WTC11 (cell line): ENCODE measurements around the gene TOR1AIP2. TPM values are rescaled to one million over a fixed set of nuclear protein-coding genes. Genes with fewer than 3 reads are reported as not detected.

Experiments used
- ATAC-seq: fragments of 200-7000 bp; cut with Tn5 transposase; 2 replicates; pipeline ENCODE4 v1.10.0; 2021; ENCODE audit warnings: mild to moderate bottlenecking, moderate library complexity
- CTCF ChIA-PET: fragments of 300-600 bp; sonication (Branson Sonifier 250); formaldehyde crosslinking; loops from one replicate; lab custom pipeline; 2021; ENCODE audit warnings: antibody characterized with exemption; lab: Charles Lee
- POLR2A ChIA-PET: fragments of 350-600 bp; sonication (Branson Sonifier 250); formaldehyde crosslinking; loops from one replicate; lab custom pipeline; 2021; ENCODE audit warnings: antibody characterized with exemption; lab: Charles Lee
- DNase-seq: peaks from one replicate; pipeline ENCODE4 v3.0.0; 2021; ENCODE audit warnings: low spot score
- H3K27ac Mint-ChIP-seq: 2 replicates; pipeline ENCODE4 v1.8.0; 2021; ENCODE audit warnings: mixed read lengths
- H3K27me3 Mint-ChIP-seq: 2 replicates; pipeline ENCODE4 v1.8.0; 2021; ENCODE audit warnings: low read depth, mild to moderate bottlenecking, moderate library complexity, mixed read lengths
- H3K36me3 Mint-ChIP-seq: 2 replicates; pipeline ENCODE4 v1.8.0; 2021; ENCODE audit warnings: mixed read lengths
- H3K4me1 Mint-ChIP-seq: 2 replicates; pipeline ENCODE4 v1.8.0; 2022; ENCODE audit warnings: mixed read lengths
- H3K4me3 Mint-ChIP-seq: 2 replicates; pipeline ENCODE4 v1.8.0; 2021; ENCODE audit warnings: mild to moderate bottlenecking, moderate library complexity, mixed read lengths
- H3K9me3 Mint-ChIP-seq: 2 replicates; pipeline ENCODE4 v1.8.0; 2021; ENCODE audit warnings: mixed read lengths
- AR ChIP-seq: fragments of 250-450 bp; sonication (Bioruptor Pico); IDR thresholded peaks from 2 replicates; pipeline ENCODE4 v1.9.0; 2021; ENCODE audit warnings: mild to moderate bottlenecking
- CREB1 ChIP-seq: sonication (generic); formaldehyde crosslinking; IDR thresholded peaks from 2 replicates; pipeline ENCODE4 v1.8.0; 2023; ENCODE audit warnings: mild to moderate bottlenecking, missing genetic modification reagents
- ESRRA ChIP-seq: sonication (generic); formaldehyde crosslinking; IDR thresholded peaks from 2 replicates; pipeline ENCODE4 v1.8.1; 2022; ENCODE audit warnings: mild to moderate bottlenecking, missing genetic modification reagents, borderline replicate concordance
- FOXK1 ChIP-seq: sonication (generic); formaldehyde crosslinking; IDR thresholded peaks from 2 replicates; pipeline ENCODE4 v1.8.0; 2022; ENCODE audit warnings: mild to moderate bottlenecking, moderate library complexity, missing genetic modification reagents
- FOXP1 ChIP-seq: sonication (generic); formaldehyde crosslinking; IDR thresholded peaks from 2 replicates; pipeline ENCODE4 v1.8.0; 2022; ENCODE audit warnings: missing genetic modification reagents, mild to moderate bottlenecking, moderate library complexity, borderline replicate concordance
- HMGXB4 ChIP-seq: sonication (generic); formaldehyde crosslinking; IDR thresholded peaks from 2 replicates; pipeline ENCODE4 v1.8.1; 2023; ENCODE audit warnings: mild to moderate bottlenecking, moderate library complexity, missing genetic modification reagents
- JAZF1 ChIP-seq: fragments of 250-450 bp; sonication (Bioruptor Pico); IDR thresholded peaks from 2 replicates; pipeline ENCODE4 v1.9.0; 2021; ENCODE audit warnings: moderate library complexity, mild to moderate bottlenecking, inconsistent platforms
- JUN ChIP-seq: sonication (generic); formaldehyde crosslinking; IDR thresholded peaks from 2 replicates; pipeline ENCODE4 v1.8.0; 2023; ENCODE audit warnings: mild to moderate bottlenecking, missing genetic modification reagents
- MLX ChIP-seq: sonication (generic); formaldehyde crosslinking; IDR thresholded peaks from 2 replicates; pipeline ENCODE4 v1.8.1; 2023; ENCODE audit warnings: mild to moderate bottlenecking, missing genetic modification reagents, moderate library complexity
- MXD4 ChIP-seq: fragments of 250-450 bp; sonication (Bioruptor Pico); IDR thresholded peaks from 2 replicates; pipeline ENCODE4 v1.8.0; 2021; ENCODE audit warnings: mild to moderate bottlenecking, moderate library complexity, borderline replicate concordance
- RORB ChIP-seq: fragments of 250-450 bp; sonication (Bioruptor Pico); IDR thresholded peaks from 2 replicates; pipeline ENCODE4 v1.9.0; 2021; ENCODE audit warnings: mild to moderate bottlenecking
- SOX15 ChIP-seq: fragments of 250-450 bp; sonication (Bioruptor Pico); IDR thresholded peaks from 2 replicates; pipeline ENCODE4 v1.9.0; 2021; ENCODE audit warnings: mild to moderate bottlenecking
- SP1 ChIP-seq: sonication (generic); formaldehyde crosslinking; conservative IDR thresholded peaks from 2 replicates; pipeline ENCODE4 v1.8.1; 2022; ENCODE audit warnings: missing genetic modification reagents
- TCF7 ChIP-seq: sonication (generic); formaldehyde crosslinking; IDR thresholded peaks from 2 replicates; pipeline ENCODE4 v1.8.0; 2022; ENCODE audit warnings: mild to moderate bottlenecking, low read depth, missing genetic modification reagents, moderate library complexity
- TEAD1 ChIP-seq: sonication (generic); formaldehyde crosslinking; IDR thresholded peaks from 2 replicates; pipeline ENCODE4 v1.8.0; 2022; ENCODE audit warnings: mild to moderate bottlenecking, missing genetic modification reagents
- ZNF232 ChIP-seq: sonication (generic); formaldehyde crosslinking; IDR thresholded peaks from 2 replicates; pipeline ENCODE4 v1.8.0; 2022; ENCODE audit warnings: mild to moderate bottlenecking, missing genetic modification reagents
- ZNF396 ChIP-seq: fragments of 250-450 bp; sonication (Bioruptor Pico); IDR thresholded peaks from 2 replicates; pipeline ENCODE4 v1.8.0; 2021; ENCODE audit warnings: mild to moderate bottlenecking, moderate library complexity, borderline replicate concordance
- ZNF532 ChIP-seq: fragments of 250-450 bp; sonication (Bioruptor Pico); IDR thresholded peaks from 2 replicates; pipeline ENCODE4 v1.9.0; 2021; ENCODE audit warnings: mild to moderate bottlenecking, borderline replicate concordance
- total RNA-seq: library from RNA; stranded (reverse); gene quantifications from 3 replicates; pipeline ENCODE4 v1.2.3, GENCODE V29; 2021
- TF ChIP-seq, protein P1 (sequence below): sonication (generic); formaldehyde crosslinking; conservative IDR thresholded peaks from 2 replicates; pipeline ENCODE4 v1.8.1; 2022; ENCODE audit warnings: mild to moderate bottlenecking, missing genetic modification reagents
- TF ChIP-seq, protein P2 (sequence below): sonication (generic); formaldehyde crosslinking; IDR thresholded peaks from 2 replicates; pipeline ENCODE4 v1.8.0; 2022; ENCODE audit warnings: mild to moderate bottlenecking, missing genetic modification reagents

TOR1AIP2 gene
- total RNA-seq, 1 experiment from 2014 or later, result 57.2 TPM

GRCh38 chr1:179803104-179803503, 74.5 kb downstream of the TOR1AIP2 start:
- no peak overlapping the region for H3K4me3 Mint-ChIP-seq
- no peak for ATAC-seq

DNA sequence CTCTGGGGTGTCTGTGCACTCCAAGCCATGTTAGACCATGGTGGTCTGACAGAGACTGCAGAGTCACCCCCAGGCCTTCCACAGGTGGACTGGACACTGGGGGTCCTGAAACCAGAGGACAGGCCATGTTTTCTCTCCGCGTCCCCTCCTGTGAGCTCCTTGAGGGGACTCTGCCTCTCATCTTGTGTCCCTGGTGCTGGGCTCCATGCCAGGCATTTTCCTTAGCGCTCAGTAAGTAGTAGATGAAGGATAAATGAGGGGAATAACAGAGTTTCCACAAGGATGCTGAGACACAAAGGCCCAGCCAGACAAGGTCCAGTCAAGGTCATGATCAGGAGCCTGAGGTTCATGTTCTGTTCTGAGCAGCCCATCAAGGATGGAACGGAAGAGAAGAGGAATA, 77.1 kb downstream of the TOR1AIP2 start:
- Mint-ChIP-seq H3K27ac (no peak overlapping the region), H3K36me3 (no peaks in the 10 kb centered on the region), H3K4me1 (0 out of 2 replicates have a peak, but pooled peaks cover 3% of the 10 kb centered on the region), H3K4me3 (no peak overlapping the region), H3K9me3 (peaks cover 5% of the 10 kb centered on the region; the same call in 1 of the 2 replicates)
- CTCF ChIA-PET, result interaction anchor here (1.9 to 3.1 kb wide), 3 partner anchors 9 to 94 kb away, joined by 9 to 15 read pairs (median 12); no protein-coding TSS in a partner anchor
- no peak for ATAC-seq
- TF ChIP-seq FOXK1 (CRISPR knock-in tag), result no peak
- no peak for TF ChIP-seq AR (CRISPR knock-in tag)
- no peak for TF ChIP-seq SOX15 (CRISPR knock-in tag)
- TF ChIP-seq SP1 (CRISPR knock-in tag), result no peak
- TF ChIP-seq, all 79 proteins: peak for 0
- POLR2A ChIA-PET, result no interaction called here
- no peak for DNase-seq
- peaks cover 3% of the 10 kb centered on the region; the same call in 1 of the 2 replicates for H3K27me3 Mint-ChIP-seq

More at GRCh38 chr1:179803104-179803503, 74.5 kb downstream of the TOR1AIP2 start:
- DNase-seq, result no peak
- ChIA-PET POLR2A (no interaction called here), CTCF (interaction anchor here (3.1 kb wide), 1 partner anchor 97 kb away, joined by 9 read pairs; no protein-coding TSS in a partner anchor)
- Mint-ChIP-seq H3K36me3 (no peaks in the 10 kb centered on the region), H3K27ac (no peak overlapping the region), H3K27me3 (peaks cover 3% of the 10 kb centered on the region; the same call in 1 of the 2 replicates), H3K9me3 (peaks cover 5% of the 10 kb centered on the region; the same call in 1 of the 2 replicates), H3K4me1 (0 out of 2 replicates have a peak, but pooled peaks cover 3% of the 10 kb centered on the region)
- TF ChIP-seq RORB (CRISPR knock-in tag) (no peak), ZNF396 (no peak), HMGXB4 (CRISPR knock-in tag) (no peak), JAZF1 (no peak), FOXP1 (no peak), ESRRA (CRISPR knock-in tag) (no peak), CREB1 (no peak), TEAD1 (no peak), ZNF232 (CRISPR knock-in tag) (no peak), TCF7 (no peak), MXD4 (CRISPR knock-in tag) (no peak), ZNF532 (no peak), JUN (no peak), MLX (no peak)
- TF ChIP-seq, protein P1, sequence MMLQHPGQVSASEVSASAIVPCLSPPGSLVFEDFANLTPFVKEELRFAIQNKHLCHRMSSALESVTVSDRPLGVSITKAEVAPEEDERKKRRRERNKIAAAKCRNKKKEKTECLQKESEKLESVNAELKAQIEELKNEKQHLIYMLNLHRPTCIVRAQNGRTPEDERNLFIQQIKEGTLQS, result no peak
- TF ChIP-seq, protein P2, sequence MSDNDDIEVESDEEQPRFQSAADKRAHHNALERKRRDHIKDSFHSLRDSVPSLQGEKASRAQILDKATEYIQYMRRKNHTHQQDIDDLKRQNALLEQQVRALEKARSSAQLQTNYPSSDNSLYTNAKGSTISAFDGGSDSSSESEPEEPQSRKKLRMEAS (CRISPR knock-in tag), result no peak
